ENCODE data around the gene SPDYE4.

SPDYE4 gene

DNA sequence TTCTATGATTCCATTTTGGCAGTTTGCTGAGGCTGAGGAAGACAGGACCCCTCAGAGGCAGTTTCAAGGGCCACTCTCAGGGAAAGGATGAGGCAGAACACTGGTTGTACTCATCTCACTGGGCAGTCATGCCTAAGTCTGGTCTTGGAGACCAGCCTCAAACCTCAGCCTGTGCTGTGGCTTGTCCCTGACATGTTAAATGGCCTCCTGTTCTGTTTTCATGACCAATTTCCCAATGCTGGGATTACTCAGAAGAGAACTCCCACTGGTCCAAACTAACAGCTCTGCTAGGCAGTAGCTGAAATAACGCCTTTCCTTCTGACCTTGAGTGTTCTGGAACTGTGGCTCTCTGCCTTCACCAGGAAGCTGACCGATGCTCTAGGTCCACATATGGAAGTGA, 8.4 kb upstream of the SPDYE4 start:
- H3K4me1 ChIP-seq, result no peaks in the 10 kb centered on the region
- no peaks in the 10 kb centered on the region for H3K9me3 ChIP-seq (ENCODE audit: control insufficient read depth, low read length)
- no peak overlapping the region for H3K27ac ChIP-seq
- no peaks in the 10 kb centered on the region for H3K36me3 ChIP-seq (ENCODE audit: control insufficient read depth, insufficient read depth, low read length)
- H3K4me3 ChIP-seq (ENCODE audit: low read depth, low read length), result no peak overlapping the region
- no peaks in the 10 kb centered on the region for H3K27me3 ChIP-seq (ENCODE audit: control insufficient read depth, insufficient read depth, low read length)
- H3K79me2 ChIP-seq, result no peaks in the 10 kb centered on the region
- H3K4me2 ChIP-seq (ENCODE audit: low read length), result no peak overlapping the region
- no peak overlapping the region for H3K9ac ChIP-seq
- TF ChIP-seq, protein P1, sequence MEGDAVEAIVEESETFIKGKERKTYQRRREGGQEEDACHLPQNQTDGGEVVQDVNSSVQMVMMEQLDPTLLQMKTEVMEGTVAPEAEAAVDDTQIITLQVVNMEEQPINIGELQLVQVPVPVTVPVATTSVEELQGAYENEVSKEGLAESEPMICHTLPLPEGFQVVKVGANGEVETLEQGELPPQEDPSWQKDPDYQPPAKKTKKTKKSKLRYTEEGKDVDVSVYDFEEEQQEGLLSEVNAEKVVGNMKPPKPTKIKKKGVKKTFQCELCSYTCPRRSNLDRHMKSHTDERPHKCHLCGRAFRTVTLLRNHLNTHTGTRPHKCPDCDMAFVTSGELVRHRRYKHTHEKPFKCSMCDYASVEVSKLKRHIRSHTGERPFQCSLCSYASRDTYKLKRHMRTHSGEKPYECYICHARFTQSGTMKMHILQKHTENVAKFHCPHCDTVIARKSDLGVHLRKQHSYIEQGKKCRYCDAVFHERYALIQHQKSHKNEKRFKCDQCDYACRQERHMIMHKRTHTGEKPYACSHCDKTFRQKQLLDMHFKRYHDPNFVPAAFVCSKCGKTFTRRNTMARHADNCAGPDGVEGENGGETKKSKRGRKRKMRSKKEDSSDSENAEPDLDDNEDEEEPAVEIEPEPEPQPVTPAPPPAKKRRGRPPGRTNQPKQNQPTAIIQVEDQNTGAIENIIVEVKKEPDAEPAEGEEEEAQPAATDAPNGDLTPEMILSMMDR (IDR thresholded peaks at IDR 0.05), result no peak
- no peak overlapping the region for H2AFZ ChIP-seq

- TF ChIP-seq, protein P1 (IDR thresholded peaks at IDR 0.05), result no peak
- no peaks in the 10 kb centered on the region for H3K79me2 ChIP-seq
- H2AFZ ChIP-seq, result no peak overlapping the region
- no peak overlapping the region for H3K4me3 ChIP-seq (ENCODE audit: low read depth, low read length)
- H3K9ac ChIP-seq, result no peak overlapping the region
- H3K36me3 ChIP-seq (ENCODE audit: control insufficient read depth, insufficient read depth, low read length), result no peaks in the 10 kb centered on the region
- no peak overlapping the region for H3K27ac ChIP-seq
- no peaks in the 10 kb centered on the region for H3K27me3 ChIP-seq (ENCODE audit: control insufficient read depth, insufficient read depth, low read length)
- no peaks in the 10 kb centered on the region for H3K4me1 ChIP-seq
- H3K9me3 ChIP-seq (ENCODE audit: control insufficient read depth, low read length), result no peaks in the 10 kb centered on the region
- H3K4me2 ChIP-seq (ENCODE audit: low read length), result no peak overlapping the region
Observed at GRCh38 chr17:8762012-8762411, 3.7 kb upstream of the SPDYE4 start.

DNA sequence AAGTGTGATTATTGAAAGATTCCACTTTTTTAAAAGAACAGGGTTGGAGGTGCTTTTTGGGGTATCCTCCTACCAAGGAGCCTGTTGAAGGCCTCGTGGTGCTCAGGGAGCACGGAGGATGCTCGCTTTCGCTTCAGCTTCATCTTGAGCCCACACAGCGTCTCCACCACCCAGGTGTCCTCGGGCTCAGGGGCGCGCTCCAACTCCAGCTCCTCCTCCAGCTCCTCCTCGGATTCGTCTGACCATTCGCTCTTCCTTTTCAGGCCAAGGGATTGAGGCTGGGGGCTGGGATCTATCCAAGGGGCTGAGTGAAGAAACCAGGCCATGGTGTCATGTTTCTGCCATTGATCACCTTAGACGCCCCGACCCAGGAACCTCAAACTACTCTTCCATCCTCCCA, 1.2 kb downstream of the SPDYE4 start:
- no peaks in the 10 kb centered on the region for H3K79me2 ChIP-seq
- TF ChIP-seq, protein P1 (IDR thresholded peaks at IDR 0.05), result no peak
- H3K9me3 ChIP-seq (ENCODE audit: control insufficient read depth, low read length), result no peaks in the 10 kb centered on the region
- H2AFZ ChIP-seq, result no peak overlapping the region
- no peaks in the 10 kb centered on the region for H3K36me3 ChIP-seq (ENCODE audit: control insufficient read depth, insufficient read depth, low read length)
- H3K4me3 ChIP-seq (ENCODE audit: low read depth, low read length), result no peak overlapping the region
- H3K27me3 ChIP-seq (ENCODE audit: control insufficient read depth, insufficient read depth, low read length), result no peaks in the 10 kb centered on the region
- no peak overlapping the region for H3K9ac ChIP-seq
- H3K4me2 ChIP-seq (ENCODE audit: low read length), result no peak overlapping the region
- H3K27ac ChIP-seq, result no peak overlapping the region
- no peaks in the 10 kb centered on the region for H3K4me1 ChIP-seq

- Histone ChIP-seq H2AFZ (no peak overlapping the region), H3K4me1 (no peaks in the 10 kb centered on the region), H3K9me3 (ENCODE audit: control insufficient read depth, low read length) (no peaks in the 10 kb centered on the region), H3K79me2 (no peaks in the 10 kb centered on the region), H3K27ac (no peak overlapping the region), H3K4me2 (ENCODE audit: low read length) (no peak overlapping the region), H3K4me3 (ENCODE audit: low read depth, low read length) (no peak overlapping the region), H3K27me3 (ENCODE audit: control insufficient read depth, insufficient read depth, low read length) (no peaks in the 10 kb centered on the region), H3K9ac (no peak overlapping the region), H3K36me3 (ENCODE audit: control insufficient read depth, insufficient read depth, low read length) (no peaks in the 10 kb centered on the region)
- TF ChIP-seq, protein P1 (IDR thresholded peaks at IDR 0.05), result no peak
Observed at GRCh38 chr17:8755590-8756255, 2.6 kb downstream of the SPDYE4 start.

DNA sequence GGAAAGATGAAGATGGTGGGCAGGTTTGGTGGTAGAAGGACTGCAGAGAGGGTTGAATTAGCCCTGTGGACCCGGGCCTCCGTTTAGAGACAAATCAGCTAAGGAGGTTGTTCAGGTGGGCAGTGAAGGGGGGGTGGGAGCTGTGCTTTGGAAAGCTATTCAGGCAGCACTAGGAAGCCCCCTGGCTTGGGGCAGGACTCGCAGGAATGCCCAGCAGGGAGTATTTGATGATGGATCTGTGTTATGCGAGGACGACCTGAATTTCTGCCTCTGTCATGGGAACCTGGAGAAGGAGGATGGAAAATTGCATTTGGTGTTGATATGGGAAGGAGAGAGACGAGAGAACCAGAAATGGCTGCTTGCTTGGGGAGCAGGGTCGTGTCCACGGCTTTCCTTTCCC, 3.5 kb downstream of the SPDYE4 start:
- no peak overlapping the region for H3K4me3 ChIP-seq (ENCODE audit: low read depth, low read length)
- H3K9ac ChIP-seq, result no peak overlapping the region
- no peak overlapping the region for H3K4me2 ChIP-seq (ENCODE audit: low read length)
- H3K27me3 ChIP-seq (ENCODE audit: control insufficient read depth, insufficient read depth, low read length), result no peaks in the 10 kb centered on the region
- H3K79me2 ChIP-seq, result no peaks in the 10 kb centered on the region
- H3K36me3 ChIP-seq (ENCODE audit: control insufficient read depth, insufficient read depth, low read length), result no peaks in the 10 kb centered on the region
- H2AFZ ChIP-seq, result no peak overlapping the region
- H3K9me3 ChIP-seq (ENCODE audit: control insufficient read depth, low read length), result no peaks in the 10 kb centered on the region
- TF ChIP-seq, protein P1 (IDR thresholded peaks at IDR 0.05), result no peak
- H3K4me1 ChIP-seq, result no peaks in the 10 kb centered on the region
- H3K27ac ChIP-seq, result no peak overlapping the region

Data from parathyroid adenoma (tissue), 2 donors.